KMS-11 (cell line): ENCODE data around the gene OR5K3.

Experiments
- H2AFZ ChIP-seq: fragments of 200-600 bp; sonication (generic); 2 replicates; pipeline ENCODE4 v1.6.1; 2016; ENCODE audit warnings: antibody characterized with exemption, mixed run types, low read depth
- H3K27ac ChIP-seq: fragments of 200-600 bp; sonication (generic); 2 replicates; pipeline ENCODE4 v1.6.1; 2016; ENCODE audit warnings: mild to moderate bottlenecking, mixed run types
- H3K27me3 ChIP-seq: fragments of 200-600 bp; sonication (generic); 2 replicates; pipeline ENCODE4 v1.6.1; 2017; ENCODE audit warnings: mild to moderate bottlenecking, low read depth, mixed run types, moderate library complexity; ENCODE audit not compliant: insufficient read depth
- H3K36me3 ChIP-seq: fragments of 200-600 bp; sonication (generic); 2 replicates; pipeline ENCODE4 v1.6.1; 2017; ENCODE audit warnings: mild to moderate bottlenecking, mixed run types; ENCODE audit not compliant: insufficient read depth
- H3K4me1 ChIP-seq: fragments of 200-600 bp; sonication (generic); 2 replicates; pipeline ENCODE4 v1.6.1; 2016; ENCODE audit warnings: mild to moderate bottlenecking, low read depth, mixed run types; ENCODE audit not compliant: poor library complexity, severe bottlenecking
- H3K4me2 ChIP-seq: fragments of 200-600 bp; sonication (generic); 2 replicates; pipeline ENCODE4 v1.7.0; 2016; ENCODE audit warnings: mild to moderate bottlenecking, mixed run types
- H3K4me3 ChIP-seq: fragments of 200-600 bp; sonication (generic); IDR thresholded peaks from 2 replicates; pipeline ENCODE4 v1.6.1; 2017; ENCODE audit warnings: low read depth, low read length, mixed read lengths; ENCODE audit not compliant: insufficient read depth
- H3K79me2 ChIP-seq: fragments of 200-600 bp; sonication (generic); 2 replicates; pipeline ENCODE4 v1.6.1; 2016; ENCODE audit warnings: low read depth, mixed run types; ENCODE audit not compliant: insufficient read depth
- H3K9ac ChIP-seq: fragments of 200-600 bp; sonication (generic); 2 replicates; pipeline ENCODE4 v1.6.1; 2016; ENCODE audit warnings: mild to moderate bottlenecking, mixed run types
- H4K20me1 ChIP-seq: fragments of 200-600 bp; sonication (generic); 2 replicates; pipeline ENCODE4 v1.6.1; 2016; ENCODE audit warnings: mild to moderate bottlenecking, mixed run types; ENCODE audit not compliant: insufficient read depth
- CTCF ChIP-seq: fragments of 200-600 bp; sonication (generic); conservative IDR thresholded peaks from 2 replicates; pipeline ENCODE4 v1.6.1; 2017; ENCODE audit warnings: low read depth, mild to moderate bottlenecking, antibody characterized with exemption, low read length, moderate library complexity, mixed read lengths

OR5K3 gene

DNA sequence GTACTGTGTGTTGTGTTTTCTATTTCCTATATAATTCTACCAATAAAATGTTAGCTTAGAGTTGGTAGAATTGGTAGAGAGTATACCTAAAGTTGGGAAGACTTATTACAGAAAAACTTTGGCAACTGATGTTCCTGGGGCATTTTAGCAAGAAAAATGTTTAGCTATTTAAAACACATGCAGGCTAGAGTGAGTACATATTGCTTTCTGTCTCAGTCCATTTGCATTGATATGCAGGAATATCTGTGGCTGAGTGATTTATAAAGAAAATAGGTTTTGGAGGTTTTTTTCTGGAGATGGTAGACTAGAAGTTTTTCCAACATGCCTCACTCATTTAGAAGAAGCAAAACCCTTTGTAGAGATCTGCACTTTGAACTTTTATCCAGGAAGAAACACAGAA is 42.1 kb downstream of the OR5K3 start:
- TF ChIP-seq CTCF, result no peak
- Histone ChIP-seq H3K4me3 (no peak overlapping the region), H4K20me1 (no peaks in the 10 kb centered on the region), H3K36me3 (no peaks in the 10 kb centered on the region), H2AFZ (no peak overlapping the region), H3K4me2 (no peak overlapping the region), H3K9ac (no peak overlapping the region), H3K4me1 (no peaks in the 10 kb centered on the region), H3K27me3 (no peaks in the 10 kb centered on the region), H3K79me2 (no peaks in the 10 kb centered on the region), H3K27ac (no peak overlapping the region)

GRCh38 chr3:98433764-98434163 is 43.3 kb downstream of the OR5K3 start:
- H3K27ac ChIP-seq, result no peak overlapping the region
- no peak overlapping the region for H3K4me2 ChIP-seq
- no peak for TF ChIP-seq CTCF
- H3K27me3 ChIP-seq, result no peaks in the 10 kb centered on the region
- H2AFZ ChIP-seq, result no peak overlapping the region
- no peaks in the 10 kb centered on the region for H3K4me1 ChIP-seq
- no peaks in the 10 kb centered on the region for H3K79me2 ChIP-seq
- H3K36me3 ChIP-seq, result no peaks in the 10 kb centered on the region
- no peak overlapping the region for H3K9ac ChIP-seq
- H3K4me3 ChIP-seq, result no peak overlapping the region
- H4K20me1 ChIP-seq, result no peaks in the 10 kb centered on the region

DNA sequence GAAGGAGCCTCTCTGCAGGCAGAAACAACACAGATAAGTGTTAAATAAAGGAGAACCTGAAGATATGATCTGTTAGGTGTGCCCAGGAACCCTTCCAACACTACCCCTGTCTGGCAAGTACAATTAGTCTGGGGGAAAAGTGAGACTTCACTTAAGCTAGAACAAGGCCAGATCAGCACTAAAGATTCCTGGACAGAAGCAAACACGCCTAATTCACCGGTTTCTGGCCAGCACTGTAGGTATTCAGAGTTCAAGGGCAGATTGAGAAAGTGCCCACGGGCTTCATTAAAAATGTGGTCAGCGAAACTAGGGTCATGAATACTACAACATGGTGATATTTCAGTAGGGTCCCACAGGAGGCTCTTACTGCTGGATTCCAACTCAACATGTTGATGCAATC is 43.9 kb downstream of the OR5K3 start:
- H3K27me3 ChIP-seq, result no peaks in the 10 kb centered on the region
- H3K27ac ChIP-seq, result no peak overlapping the region
- H4K20me1 ChIP-seq, result no peaks in the 10 kb centered on the region
- H3K4me1 ChIP-seq, result no peaks in the 10 kb centered on the region
- H3K36me3 ChIP-seq, result no peaks in the 10 kb centered on the region
- H3K79me2 ChIP-seq, result no peaks in the 10 kb centered on the region
- H3K4me3 ChIP-seq, result no peak overlapping the region
- H3K9ac ChIP-seq, result no peak overlapping the region
- no peak overlapping the region for H2AFZ ChIP-seq
- H3K4me2 ChIP-seq, result no peak overlapping the region
- TF ChIP-seq CTCF, result no peak

DNA sequence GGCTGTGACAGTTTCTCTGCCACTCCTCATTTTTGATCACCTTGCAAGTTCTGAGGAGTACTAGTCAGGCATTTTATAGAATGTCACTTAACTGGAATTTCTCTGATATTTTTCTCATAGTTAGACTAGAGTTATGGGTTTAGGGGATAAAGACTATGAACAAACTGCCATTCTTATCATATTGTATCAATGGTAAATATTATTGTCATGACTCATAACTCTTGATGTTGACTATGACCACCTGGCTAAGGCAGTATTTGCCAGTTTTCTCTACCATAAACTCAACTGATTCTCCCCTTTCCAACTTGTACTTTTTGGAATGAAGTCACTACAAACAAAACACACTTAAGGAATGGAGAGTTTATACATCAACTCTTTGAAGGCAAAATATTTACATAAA is 49.8 kb downstream of the OR5K3 start:
- TF ChIP-seq CTCF, result no peak
- Histone ChIP-seq H3K79me2 (no peaks in the 10 kb centered on the region), H3K4me1 (no peaks in the 10 kb centered on the region), H3K27ac (no peak overlapping the region), H2AFZ (no peak overlapping the region), H4K20me1 (no peaks in the 10 kb centered on the region), H3K27me3 (no peaks in the 10 kb centered on the region), H3K4me3 (no peak overlapping the region), H3K4me2 (no peak overlapping the region), H3K36me3 (no peaks in the 10 kb centered on the region), H3K9ac (no peak overlapping the region)
